ENCODE results near the gene ITIH5. TPM values are rescaled to one million over a fixed set of nuclear protein-coding genes. Genes with fewer than 3 reads are reported as not detected.
A peak's percentile ranks its signal among the peaks of the same experiment; 100 is the strongest.

Gene ITIH5
- total RNA-seq, 1 donor from 2014 or later = 4.0 TPM

GRCh38 chr10:7515439-7515838 lies 151.3 kb downstream of the ITIH5 start:
- no peaks in the 10 kb centered on the region for H3K9me3 ChIP-seq (ENCODE audit: insufficient read depth, low read depth, low read length)
- no peak for FAIRE-seq
- no peak overlapping the region for H3K9ac ChIP-seq (ENCODE audit: low read length)
- H3K4me3 Mint-ChIP-seq (ENCODE audit: unreplicated experiment) = no peak overlapping the region
- no peaks in the 10 kb centered on the region for H3K36me3 Mint-ChIP-seq (ENCODE audit: low read depth, unreplicated experiment)
- DNase-seq (ENCODE audit: low read depth) = no peak
- no peaks in the 10 kb centered on the region for H4K20me1 ChIP-seq (ENCODE audit: insufficient read depth, low read length)
- TF ChIP-seq EZH2 (IDR thresholded peaks at IDR 0.05; ENCODE audit: insufficient read depth, low read length) (no peak), CTCF (IDR thresholded peaks at IDR 0.05; ENCODE audit: insufficient read depth, low read depth, low read length) (no peak)
- no peak overlapping the region for H2AFZ ChIP-seq (ENCODE audit: low read depth, low read length)
- no peaks in the 10 kb centered on the region for H3K79me2 ChIP-seq (ENCODE audit: insufficient read depth, low read length)
- H3K4me1 Mint-ChIP-seq (ENCODE audit: low read depth, unreplicated experiment) = no peaks in the 10 kb centered on the region
- no peak overlapping the region for H3K27ac Mint-ChIP-seq (ENCODE audit: unreplicated experiment)
- no peaks in the 10 kb centered on the region for H3K36me3 ChIP-seq (ENCODE audit: insufficient read depth, low read length)
- H3K9me3 Mint-ChIP-seq (ENCODE audit: unreplicated experiment) = peaks cover 3% of the 10 kb centered on the region
- H3K4me3 ChIP-seq (ENCODE audit: insufficient read depth, low read depth, low read length) = no peak overlapping the region
- H3K27ac ChIP-seq (ENCODE audit: low read depth, low read length) = no peak overlapping the region
- peak overlapping the region; percentile 19 for H3K4me2 ChIP-seq (ENCODE audit: low read length)
- peaks cover 8% of the 10 kb centered on the region for H3K27me3 ChIP-seq (ENCODE audit: insufficient read depth, low read length)
- H3K4me1 ChIP-seq (ENCODE audit: insufficient read depth, low read length) = no peaks in the 10 kb centered on the region
- peaks cover 9% of the 10 kb centered on the region for H3K27me3 Mint-ChIP-seq (ENCODE audit: low read depth, unreplicated experiment)

GRCh38 chr10:7513936-7514335 lies 152.8 kb downstream of the ITIH5 start:
- H3K27me3 Mint-ChIP-seq (ENCODE audit: low read depth, unreplicated experiment) = peaks cover 9% of the 10 kb centered on the region
- no peaks in the 10 kb centered on the region for H3K36me3 Mint-ChIP-seq (ENCODE audit: low read depth, unreplicated experiment)
- no peaks in the 10 kb centered on the region for H3K36me3 ChIP-seq (ENCODE audit: insufficient read depth, low read length)
- H3K27ac ChIP-seq (ENCODE audit: low read depth, low read length) = no peak overlapping the region
- no peak overlapping the region for H3K9ac ChIP-seq (ENCODE audit: low read length)
- H3K4me2 ChIP-seq (ENCODE audit: low read length) = no peak overlapping the region
- H3K4me1 Mint-ChIP-seq (ENCODE audit: low read depth, unreplicated experiment) = no peaks in the 10 kb centered on the region
- peaks cover 8% of the 10 kb centered on the region for H3K27me3 ChIP-seq (ENCODE audit: insufficient read depth, low read length)
- no peaks in the 10 kb centered on the region for H3K9me3 ChIP-seq (ENCODE audit: insufficient read depth, low read depth, low read length)
- no peak overlapping the region for H3K4me3 Mint-ChIP-seq (ENCODE audit: unreplicated experiment)
- DNase-seq (ENCODE audit: low read depth) (no peak), FAIRE-seq (no peak)
- H2AFZ ChIP-seq (ENCODE audit: low read depth, low read length) = no peak overlapping the region
- no peaks in the 10 kb centered on the region for H3K4me1 ChIP-seq (ENCODE audit: insufficient read depth, low read length)
- peaks cover 12% of the 10 kb centered on the region for H3K9me3 Mint-ChIP-seq (ENCODE audit: unreplicated experiment)
- H3K4me3 ChIP-seq (ENCODE audit: insufficient read depth, low read depth, low read length) = no peak overlapping the region
- no peaks in the 10 kb centered on the region for H3K79me2 ChIP-seq (ENCODE audit: insufficient read depth, low read length)
- no peaks in the 10 kb centered on the region for H4K20me1 ChIP-seq (ENCODE audit: insufficient read depth, low read length)
- no peak overlapping the region for H3K27ac Mint-ChIP-seq (ENCODE audit: unreplicated experiment)
- TF ChIP-seq CTCF (IDR thresholded peaks at IDR 0.05; ENCODE audit: insufficient read depth, low read depth, low read length) (no peak), EZH2 (IDR thresholded peaks at IDR 0.05; ENCODE audit: insufficient read depth, low read length) (no peak)

GRCh38 chr10:7513455-7513854 lies 153.3 kb downstream of the ITIH5 start:
- Mint-ChIP-seq H3K27ac (ENCODE audit: unreplicated experiment) (no peak overlapping the region), H3K4me1 (ENCODE audit: low read depth, unreplicated experiment) (no peaks in the 10 kb centered on the region), H3K4me3 (ENCODE audit: unreplicated experiment) (no peak overlapping the region), H3K9me3 (ENCODE audit: unreplicated experiment) (peaks cover 12% of the 10 kb centered on the region), H3K27me3 (ENCODE audit: low read depth, unreplicated experiment) (peaks cover 9% of the 10 kb centered on the region), H3K36me3 (ENCODE audit: low read depth, unreplicated experiment) (no peaks in the 10 kb centered on the region)
- H3K4me2 ChIP-seq (ENCODE audit: low read length) = no peak overlapping the region
- no peak for TF ChIP-seq EZH2 (IDR thresholded peaks at IDR 0.05; ENCODE audit: insufficient read depth, low read length)
- TF ChIP-seq CTCF (IDR thresholded peaks at IDR 0.05; ENCODE audit: insufficient read depth, low read depth, low read length) = no peak
- no peak overlapping the region for H3K9ac ChIP-seq (ENCODE audit: low read length)
- FAIRE-seq (no peak), DNase-seq (ENCODE audit: low read depth) (no peak)
- no peaks in the 10 kb centered on the region for H4K20me1 ChIP-seq (ENCODE audit: insufficient read depth, low read length)
- no peaks in the 10 kb centered on the region for H3K4me1 ChIP-seq (ENCODE audit: insufficient read depth, low read length)
- no peaks in the 10 kb centered on the region for H3K79me2 ChIP-seq (ENCODE audit: insufficient read depth, low read length)
- H3K9me3 ChIP-seq (ENCODE audit: insufficient read depth, low read depth, low read length) = no peaks in the 10 kb centered on the region
- no peak overlapping the region for H2AFZ ChIP-seq (ENCODE audit: low read depth, low read length)
- no peak overlapping the region for H3K27ac ChIP-seq (ENCODE audit: low read depth, low read length)
- H3K27me3 ChIP-seq (ENCODE audit: insufficient read depth, low read length) = peaks cover 8% of the 10 kb centered on the region
- H3K36me3 ChIP-seq (ENCODE audit: insufficient read depth, low read length) = no peaks in the 10 kb centered on the region
- H3K4me3 ChIP-seq (ENCODE audit: insufficient read depth, low read depth, low read length) = no peak overlapping the region
